Endometrial microvascular endothelial cells (primary cell): Measurements from ENCODE around the gene PALLD. TPM values are rescaled to one million over a fixed set of nuclear protein-coding genes. Genes with fewer than 3 reads are reported as not detected.

ENCODE experiments used
- in situ Hi-C: cut with HindIII; loops from 2 replicates; pipeline ENCODE4 v1.10.0; 2017; ENCODE audit warnings: low sequenced_read_pairs, low pct_unique_long_range_greater_than_20kb; ENCODE audit errors: inconsistent ontology term
- total RNA-seq: library from RNA; depleted of rRNA; stranded (reverse); fragments of >200 nt; gene quantifications from one replicate; pipeline ENCODE4 v1.2.3, GENCODE V29; 2015; ENCODE audit errors: inconsistent ontology term

The PALLD gene
- total RNA-seq, 1 donor from 2014 or later = 82.9 TPM

DNA sequence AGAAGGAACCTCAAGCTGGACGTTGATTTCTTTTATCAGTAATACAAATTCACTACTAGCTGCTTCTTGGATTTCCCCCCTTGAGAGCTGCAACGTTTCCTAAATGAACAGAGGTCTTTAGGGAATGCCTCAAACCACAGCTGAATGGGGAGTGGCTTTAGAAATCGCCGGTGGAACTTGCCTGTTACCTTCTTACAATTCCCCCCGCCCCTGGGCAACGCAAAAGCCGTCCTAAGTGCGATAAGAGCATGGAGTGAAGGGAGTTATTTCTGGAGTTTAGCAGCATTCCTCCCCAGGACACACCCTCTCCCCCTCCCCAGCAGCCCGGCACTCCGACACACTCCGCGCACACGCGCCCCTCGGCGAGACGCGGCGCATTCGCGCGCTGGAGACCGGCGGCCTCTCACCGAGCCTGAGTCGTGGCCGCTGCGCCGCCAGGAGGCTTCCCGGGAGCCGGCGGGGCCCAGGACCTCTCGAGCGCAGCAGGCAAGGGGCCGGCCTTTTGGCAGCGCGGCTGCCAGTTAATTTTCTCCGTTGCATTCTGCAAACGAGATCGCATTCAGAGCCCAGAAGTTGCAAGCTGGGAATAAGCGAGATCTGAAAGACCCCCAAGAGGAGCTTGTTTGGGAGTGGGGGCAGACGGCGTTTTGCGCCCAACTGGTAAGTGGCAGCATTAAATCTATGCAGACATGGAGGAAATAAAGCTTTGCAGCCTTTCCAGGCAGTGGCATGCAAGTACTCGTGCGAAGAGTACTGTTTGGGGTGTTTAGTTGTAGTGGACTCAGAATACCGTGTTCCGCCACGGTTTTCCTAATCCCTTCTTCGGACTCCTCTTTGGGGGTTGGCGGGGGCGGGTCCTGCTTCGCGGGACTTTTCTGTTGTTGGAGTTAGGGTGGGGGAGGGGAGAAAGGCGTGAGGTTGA, 134.7 kb downstream of the PALLD start:
- in situ Hi-C loops = no loop called here

DNA sequence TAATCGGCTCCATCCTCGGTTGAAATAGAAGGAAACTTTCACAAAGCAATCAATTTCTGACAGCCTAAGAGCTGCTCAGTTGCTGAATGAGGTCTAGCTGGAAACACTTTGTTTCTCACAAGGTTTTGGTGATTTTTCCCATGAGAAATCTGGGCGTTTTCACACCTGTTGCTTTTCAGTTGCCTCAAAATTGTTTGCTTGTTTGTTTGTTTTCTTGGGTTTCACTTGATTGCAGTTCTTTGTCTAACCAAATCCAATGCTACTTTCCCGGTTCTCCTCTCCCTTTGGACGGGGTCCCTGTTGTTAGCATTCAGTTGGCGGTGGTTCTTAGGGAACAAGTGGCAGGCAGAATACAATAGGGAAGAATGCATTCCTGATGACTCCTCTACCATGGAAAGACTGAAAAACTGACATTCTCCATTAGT, 135.5 kb downstream of the PALLD start:
- in situ Hi-C loops = no loop called here

DNA sequence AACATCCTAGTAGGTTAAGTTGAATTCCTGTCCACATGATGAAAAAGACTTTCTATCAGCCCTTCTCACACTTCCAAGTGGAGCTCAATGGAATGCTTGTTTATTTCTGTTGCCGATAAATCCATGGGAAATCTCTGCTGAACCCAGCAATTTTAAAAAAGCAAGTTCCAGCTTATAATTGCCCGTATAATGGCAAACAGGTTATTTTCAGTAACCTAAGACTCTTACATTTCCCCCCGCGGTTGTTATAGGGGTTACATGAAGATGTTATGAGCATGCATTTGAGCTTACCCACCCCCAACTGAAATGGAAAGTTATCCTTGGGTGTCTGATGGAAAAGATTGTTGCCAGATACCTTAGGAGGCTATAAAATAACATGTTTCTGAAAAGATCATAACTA, 136.2 kb downstream of the PALLD start:
- in situ Hi-C loops = no loop called here

DNA sequence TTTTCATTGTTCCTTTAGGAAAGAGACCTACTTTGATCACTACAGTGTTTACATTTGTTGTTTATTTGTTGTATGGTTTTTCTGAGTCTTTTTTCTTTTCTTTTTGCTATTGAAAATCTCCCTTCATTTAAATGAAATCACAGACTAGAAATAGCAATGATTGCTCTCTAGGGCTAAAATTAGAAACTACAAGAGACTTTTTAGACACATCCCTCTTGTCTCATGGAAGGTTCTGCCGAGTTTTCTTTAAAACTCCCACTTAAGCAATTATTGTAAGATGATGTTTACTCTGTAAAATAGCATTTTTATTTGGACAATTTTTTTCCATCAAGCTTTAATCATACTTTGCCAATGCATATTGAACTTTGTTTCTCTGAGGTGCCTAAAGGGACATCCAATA, 136.6 kb downstream of the PALLD start:
- in situ Hi-C loops = no loop called here

DNA sequence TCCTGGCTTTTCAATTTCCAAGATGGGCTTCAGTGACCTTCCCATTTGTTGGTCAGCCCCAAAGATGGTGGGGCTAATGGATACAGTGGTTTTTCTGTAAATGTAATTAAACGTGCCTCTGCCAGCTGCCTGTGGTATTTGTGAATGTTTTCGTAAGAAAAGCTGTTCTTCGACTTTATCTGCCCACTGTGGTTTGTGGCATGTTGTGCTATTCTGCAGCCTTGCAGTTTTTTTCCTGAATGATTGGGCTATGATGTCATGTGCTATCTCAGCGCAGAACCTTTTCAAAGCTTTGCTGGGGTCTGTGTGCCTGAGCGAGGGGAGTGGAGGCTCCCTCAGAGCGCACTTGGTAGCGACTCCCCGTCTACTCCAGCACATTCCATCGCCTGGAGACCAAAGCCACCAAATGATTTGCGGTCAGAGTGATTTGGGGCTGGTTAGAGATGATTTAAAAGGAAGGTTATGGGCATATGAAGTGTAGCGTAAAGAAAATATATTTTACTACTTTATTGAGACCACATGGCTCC, 137.5 kb downstream of the PALLD start:
- in situ Hi-C loops = no loop called here

DNA sequence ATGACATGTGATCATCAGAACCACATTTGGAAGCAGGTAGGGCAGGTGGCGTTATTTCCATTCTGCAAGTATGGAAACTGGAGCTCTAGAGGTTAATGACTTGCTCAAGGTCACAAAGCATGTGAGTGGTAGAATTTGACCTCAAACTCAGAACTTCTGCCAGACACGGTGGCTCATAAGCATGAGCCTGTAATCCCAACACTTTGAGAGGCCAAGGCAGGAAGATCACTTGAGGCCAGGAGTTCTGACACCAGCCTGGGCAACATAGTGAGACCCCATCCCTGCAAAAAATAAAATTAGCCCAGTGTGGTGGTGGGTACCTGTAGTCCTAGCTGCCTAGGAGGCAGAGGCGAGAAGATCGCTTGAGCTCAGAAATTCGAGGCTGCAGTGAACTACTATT, 139.2 kb downstream of the PALLD start:
- in situ Hi-C loops = no loop called here

DNA sequence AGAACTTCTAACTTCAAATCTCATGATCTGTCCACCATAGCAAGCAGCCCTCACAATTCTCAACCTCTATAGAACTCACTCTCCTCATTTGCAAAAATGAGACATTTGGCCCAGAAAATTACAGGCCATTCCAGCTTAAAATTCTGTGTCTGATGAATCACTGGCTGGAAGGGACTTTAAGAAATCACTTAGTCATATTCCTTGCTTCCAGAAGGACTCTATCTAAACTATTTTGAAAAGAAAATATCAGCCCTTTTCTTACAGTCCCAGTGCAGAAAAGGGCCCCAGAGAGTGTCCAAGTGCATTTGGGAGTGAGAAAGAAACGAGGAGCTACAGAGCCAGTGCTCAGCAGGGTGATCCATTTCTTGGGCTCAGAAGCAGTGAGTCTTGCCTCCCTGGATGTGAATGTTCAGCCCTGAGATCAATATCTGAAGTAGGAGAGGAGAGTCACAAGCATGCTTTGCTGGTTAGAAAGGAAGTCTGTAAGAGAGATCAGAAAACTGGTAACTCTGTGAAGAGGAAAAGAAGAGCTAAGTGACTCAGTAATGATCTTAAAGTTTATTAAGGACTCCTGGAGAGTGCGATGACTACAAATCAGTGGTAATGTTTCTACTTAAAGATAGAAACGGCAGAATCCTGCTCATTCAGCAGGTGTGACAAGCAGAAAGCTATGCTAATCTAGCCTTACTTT, 139.8 kb downstream of the PALLD start:
- in situ Hi-C loops = no loop called here

DNA sequence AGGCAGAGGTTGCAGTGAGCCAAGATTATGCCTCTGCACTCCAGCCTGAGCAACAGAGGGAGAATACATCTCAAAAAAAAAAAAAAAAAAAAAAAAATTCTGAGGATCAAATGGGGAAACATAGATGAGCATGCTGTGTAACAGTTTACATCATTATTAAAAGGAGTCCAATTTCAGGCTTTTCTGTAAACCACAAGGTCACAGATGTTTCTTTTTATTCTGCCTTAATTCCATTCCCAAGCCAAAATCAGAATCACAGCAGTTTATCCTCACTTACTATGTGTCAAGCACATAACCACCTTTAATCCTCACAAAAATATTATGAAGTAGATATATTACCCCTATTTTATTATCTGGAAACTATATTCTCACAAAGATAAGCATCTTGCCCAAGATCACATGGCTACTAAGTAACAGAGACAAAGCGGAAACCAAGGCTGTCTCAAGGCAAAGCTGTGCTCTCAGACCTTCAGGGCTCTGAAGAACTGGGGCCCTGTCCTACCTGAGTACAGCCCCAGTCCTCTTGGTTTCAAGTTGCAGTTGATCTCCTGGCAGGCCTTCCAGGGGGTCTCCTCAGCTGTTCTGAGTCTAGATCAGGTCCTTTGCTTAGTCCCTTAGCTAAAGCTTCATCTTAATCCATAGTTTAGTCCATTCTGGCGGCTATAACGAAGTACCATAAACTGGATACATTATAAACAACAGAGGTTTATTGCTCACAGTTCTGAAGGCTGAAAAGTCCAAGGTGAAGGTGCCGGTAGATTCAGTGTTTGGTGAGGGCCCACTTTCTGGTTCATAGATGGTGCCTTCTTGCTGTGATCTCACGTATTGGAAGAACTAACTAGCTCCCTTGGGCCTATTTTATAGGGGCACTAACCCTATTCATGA, 141.3 kb downstream of the PALLD start:
- in situ Hi-C loops = no loop called here

DNA sequence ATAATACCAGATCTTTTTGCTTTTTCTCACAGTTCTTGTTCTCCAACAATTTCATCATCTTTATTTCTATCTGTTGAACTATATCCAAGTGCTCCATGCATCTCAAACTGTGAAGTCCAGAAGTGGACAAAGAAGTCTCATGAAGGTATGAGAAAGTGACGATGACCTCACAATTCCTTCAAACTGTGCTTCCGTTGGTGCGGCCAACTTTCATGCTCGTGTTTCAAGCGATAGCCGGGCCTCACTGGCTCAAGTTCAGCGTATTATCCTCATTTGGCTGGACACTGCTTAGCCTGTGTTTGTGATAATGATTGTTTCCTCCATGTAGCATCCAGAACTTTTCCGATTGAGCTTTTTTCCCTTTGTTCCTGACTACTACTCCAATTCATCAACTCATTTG, 143.1 kb downstream of the PALLD start:
- in situ Hi-C loops = no loop called here

DNA sequence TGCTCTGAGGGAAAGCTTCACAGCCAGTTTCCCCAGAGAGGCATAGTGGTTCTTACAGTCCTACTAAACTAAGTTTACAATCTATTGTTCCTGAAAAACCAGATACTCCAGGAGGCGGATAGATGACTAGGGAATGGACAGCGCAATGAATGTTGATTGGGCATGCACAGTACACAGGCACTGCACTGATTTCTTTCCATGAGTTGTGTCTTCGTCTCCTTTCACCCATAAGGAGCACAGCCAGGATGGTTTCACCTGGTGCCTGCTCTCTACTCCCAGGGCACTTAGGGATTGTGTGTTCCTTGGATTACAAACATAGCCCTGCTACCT, 144.9 kb downstream of the PALLD start:
- in situ Hi-C loops = no loop called here

DNA sequence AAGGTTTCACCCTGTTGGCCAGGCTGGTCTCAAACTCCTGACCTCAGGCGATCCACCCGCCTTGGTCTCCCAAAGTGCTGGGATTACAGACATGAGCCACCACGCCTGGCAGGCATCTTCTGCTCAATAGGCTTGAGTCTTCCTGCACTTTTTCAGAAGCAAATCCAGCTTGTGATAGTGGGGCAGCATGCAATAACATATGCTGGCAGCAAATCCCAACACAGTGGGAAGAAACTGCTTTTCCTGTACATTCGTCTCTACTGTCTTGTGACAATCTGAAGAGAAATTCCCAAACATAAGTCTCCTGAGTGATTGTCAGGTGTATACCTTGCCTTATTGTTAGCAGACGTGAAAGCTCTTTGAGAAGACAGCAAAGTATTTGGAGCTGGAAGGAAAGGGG, 145.7 kb downstream of the PALLD start:
- in situ Hi-C loops = no loop called here

DNA sequence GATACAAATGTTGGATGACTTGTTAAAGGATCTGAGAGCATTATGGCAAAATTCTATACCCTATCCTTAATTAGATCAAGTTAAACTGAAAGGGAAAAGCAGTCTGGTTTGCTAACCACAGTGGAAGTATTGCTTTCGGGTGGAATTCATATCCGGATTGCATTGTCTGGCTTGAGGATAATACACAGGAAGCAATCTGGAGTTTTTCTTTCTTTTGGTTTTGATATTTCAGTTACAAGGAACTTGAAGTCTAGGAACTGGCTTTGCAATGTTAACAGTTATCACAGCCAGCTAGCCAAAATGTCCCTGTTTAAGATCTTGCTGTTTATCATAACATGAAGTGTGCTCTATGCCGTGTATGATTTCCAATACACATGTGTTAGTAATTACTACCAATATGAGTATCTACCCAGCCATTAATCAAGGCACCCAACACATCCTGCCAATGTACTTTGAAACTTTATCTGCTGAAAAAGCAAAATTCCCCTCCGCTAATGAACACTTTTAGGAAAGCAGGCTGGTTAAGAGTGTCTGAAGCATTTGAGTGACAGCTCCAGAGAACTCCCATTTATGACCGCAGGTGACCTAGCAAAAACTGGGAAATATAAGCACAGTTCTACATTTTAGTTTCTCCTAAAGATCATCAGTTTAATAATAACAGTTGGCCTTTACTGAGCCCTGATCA, 146.4 kb downstream of the PALLD start:
- in situ Hi-C loops = no loop called here

DNA sequence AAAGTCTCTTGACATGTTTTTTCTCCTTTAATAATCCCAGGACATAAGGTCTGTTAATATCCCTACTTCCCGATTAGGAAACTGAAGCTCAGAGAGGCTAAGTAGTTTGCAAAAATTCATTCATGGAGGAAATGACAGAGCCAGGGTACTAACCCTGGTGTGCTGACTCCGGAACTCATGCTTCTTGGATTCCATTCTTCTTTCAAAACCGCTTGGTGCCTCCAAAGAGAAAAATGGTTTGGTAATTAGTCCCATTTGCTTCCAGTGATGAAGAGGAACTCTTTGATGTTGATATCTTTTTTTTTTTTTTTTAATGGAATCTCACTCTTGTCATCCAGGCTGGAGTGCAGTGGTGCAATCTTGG, 146.9 kb downstream of the PALLD start:
- in situ Hi-C loops = no loop called here

DNA sequence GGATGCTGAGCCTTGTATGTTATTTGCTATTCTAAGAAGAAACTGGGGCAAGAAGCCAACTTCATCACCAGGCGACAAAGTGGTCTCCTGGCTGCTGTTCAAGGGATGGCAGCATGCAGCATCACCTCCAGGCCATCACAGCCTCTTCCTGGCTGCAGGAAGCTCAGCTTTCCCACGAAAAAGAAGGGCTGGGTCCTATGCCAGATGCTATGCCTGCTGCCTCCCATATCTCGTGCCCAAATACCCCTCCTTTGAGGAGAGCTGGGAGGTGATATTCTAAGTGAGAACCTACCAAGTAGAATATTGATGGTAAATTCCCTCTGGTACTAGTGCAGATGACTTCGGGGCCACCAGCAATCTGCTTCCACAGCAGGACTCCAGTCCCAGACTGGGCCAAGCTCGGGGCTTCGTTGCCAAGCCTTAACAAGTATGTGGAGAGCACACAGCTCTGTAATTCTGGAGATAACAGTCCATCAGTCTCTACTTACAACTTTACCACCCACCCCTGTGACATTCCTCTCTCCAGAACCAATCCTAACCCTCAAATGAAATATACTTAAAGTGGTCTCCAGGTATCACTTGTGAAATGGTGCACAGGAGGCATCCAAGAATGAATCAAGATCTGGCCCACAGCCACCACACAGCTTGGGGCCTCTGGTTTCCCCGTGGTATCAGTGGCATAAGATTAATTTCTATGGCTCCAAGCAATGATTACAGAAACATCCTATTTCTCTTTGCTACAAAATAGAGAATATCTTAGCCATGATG, 149.3 kb downstream of the PALLD start:
- in situ Hi-C loops = no loop called here

DNA sequence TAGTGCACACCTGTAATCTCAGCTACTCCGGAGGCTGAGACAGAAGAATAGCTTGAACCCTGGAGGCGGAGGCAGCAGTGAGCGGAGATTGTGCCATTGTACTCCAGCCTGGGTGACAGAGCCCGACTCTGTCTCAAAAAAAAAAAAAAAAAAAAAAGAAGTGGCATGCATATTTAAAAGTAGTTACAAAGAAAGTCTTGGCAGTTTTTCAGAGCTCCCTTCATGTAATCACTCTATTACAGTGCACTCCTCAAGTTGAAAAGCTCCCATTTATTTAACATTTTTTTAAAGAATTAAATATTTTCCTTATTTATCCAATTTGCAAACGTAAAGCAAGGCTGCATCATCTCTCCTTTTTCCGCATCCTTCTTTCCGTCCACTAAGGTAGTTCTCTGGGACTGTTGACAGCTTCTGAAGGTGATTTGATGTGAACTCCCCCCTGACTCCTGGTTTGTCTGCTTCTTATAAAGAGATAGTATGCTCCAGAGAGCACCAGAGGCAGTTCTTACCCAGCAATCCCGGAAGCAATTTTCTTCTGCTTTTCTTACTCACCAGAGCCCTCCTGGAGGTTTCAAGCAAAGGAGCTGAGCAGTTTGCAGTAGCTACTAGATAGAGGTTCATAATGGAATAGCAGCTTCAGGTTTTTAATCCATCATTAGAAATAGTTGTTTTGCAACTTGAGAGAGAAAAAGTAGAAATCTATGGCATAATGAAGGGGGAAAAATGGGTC, 151.0 kb downstream of the PALLD start:
- in situ Hi-C loops = no loop called here

DNA sequence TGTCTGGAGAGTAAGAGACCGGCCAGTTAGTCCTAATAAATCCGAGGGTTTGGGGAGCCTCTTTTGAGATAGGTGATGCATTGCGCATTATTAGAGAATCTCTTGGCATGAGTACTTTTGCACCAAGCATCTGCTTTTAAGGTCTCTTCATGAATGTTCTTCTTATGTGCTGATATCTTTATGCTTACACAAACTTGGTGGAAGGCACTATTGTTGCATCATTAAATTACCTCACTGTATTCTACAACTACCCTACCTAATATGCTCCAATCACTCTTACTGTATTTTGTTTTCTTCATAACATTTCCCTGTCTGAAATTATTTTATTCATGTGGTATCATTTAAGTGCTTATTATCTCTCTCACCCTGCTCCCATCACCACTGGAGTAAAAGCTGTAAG, 151.6 kb downstream of the PALLD start:
- in situ Hi-C loops = no loop called here

DNA sequence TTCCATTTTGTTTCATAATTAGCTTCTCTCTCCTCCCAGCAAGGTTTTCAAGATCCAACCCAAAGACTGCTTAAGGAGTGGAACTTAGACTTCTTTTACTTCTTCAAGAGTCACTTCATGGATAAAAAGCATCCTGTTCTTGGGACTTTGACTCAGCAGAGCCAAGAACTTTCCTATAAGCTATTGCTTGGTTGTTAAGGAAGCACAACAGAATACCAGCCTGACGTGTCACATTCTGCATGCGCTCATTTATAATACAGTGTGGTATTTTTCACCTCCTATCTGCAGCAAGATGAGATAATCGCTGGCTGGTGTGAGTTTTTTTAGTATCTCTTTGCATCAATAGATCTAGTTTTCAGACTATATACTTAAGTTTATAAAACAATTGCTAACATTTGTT, 152.1 kb downstream of the PALLD start:
- in situ Hi-C loops = no loop called here

DNA sequence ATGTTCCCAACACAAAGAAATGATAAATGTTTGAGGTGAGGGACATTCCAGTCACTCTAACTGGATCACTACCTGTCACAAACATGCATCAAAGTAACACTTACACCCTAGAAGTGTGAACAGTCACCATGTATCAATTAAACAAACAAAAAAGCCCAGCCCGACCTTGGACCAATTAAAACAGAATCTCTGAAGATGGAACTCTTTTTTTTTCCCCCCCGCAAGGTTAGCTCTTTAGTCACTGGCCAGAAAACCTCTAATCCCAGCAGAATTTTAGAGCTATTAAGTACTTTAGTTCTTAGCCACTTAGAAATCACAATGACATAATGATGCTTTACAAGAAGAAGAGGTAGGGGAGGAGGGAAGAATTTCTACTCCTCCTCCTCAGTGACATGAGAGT, 154.5 kb downstream of the PALLD start:
- in situ Hi-C loops = no loop called here
